Endodermal cell (in vitro differentiated cells): ENCODE measurements around the gene ARHGAP10. TPM values are rescaled to one million over a fixed set of nuclear protein-coding genes. Genes with fewer than 3 reads are reported as not detected.
A peak's percentile ranks its signal among the peaks of the same experiment; 100 is the strongest.

Experiments used
- DNase-seq: peaks from one replicate; pipeline ENCODE4 v3.0.0-alpha.2; 2017
- H3K27ac ChIP-seq: 2 replicates; pipeline ENCODE4 v1.5.1; 2013; ENCODE audit warnings: mild to moderate bottlenecking, low read depth, low read length, moderate library complexity
- H3K27me3 ChIP-seq: 2 replicates; pipeline ENCODE4 v1.6.1; 2013; ENCODE audit warnings: mild to moderate bottlenecking, low read length, moderate library complexity; ENCODE audit not compliant: insufficient read depth, control insufficient read depth, poor library complexity, severe bottlenecking
- H3K36me3 ChIP-seq: 2 replicates; pipeline ENCODE4 v1.7.0; 2013; ENCODE audit warnings: mild to moderate bottlenecking, low read length, moderate library complexity; ENCODE audit not compliant: control insufficient read depth, insufficient read depth
- H3K4me1 ChIP-seq: one replicate; pipeline ENCODE4 v1.7.0; 2013; ENCODE audit warnings: low read length; ENCODE audit not compliant: control insufficient read depth, insufficient read depth
- H3K4me3 ChIP-seq: 2 replicates; pipeline ENCODE4 v1.5.1; 2013; ENCODE audit warnings: mild to moderate bottlenecking, low read length, moderate library complexity
- H3K9ac ChIP-seq: 2 replicates; pipeline ENCODE4 v1.6.1; 2013; ENCODE audit warnings: mild to moderate bottlenecking, low read length, moderate library complexity; ENCODE audit not compliant: poor library complexity, severe bottlenecking; ENCODE audit errors: extremely low read depth
- H3K9me3 ChIP-seq: 2 replicates; pipeline ENCODE4 v1.6.1; 2013; ENCODE audit warnings: mild to moderate bottlenecking, low read length, moderate library complexity; ENCODE audit not compliant: control insufficient read depth
- H3K27ac Mint-ChIP-seq: 2 replicates; pipeline ENCODE4 v1.8.0; 2020; ENCODE audit warnings: mixed read lengths
- H3K27me3 Mint-ChIP-seq: 2 replicates; pipeline ENCODE4 v1.8.0; 2021; ENCODE audit warnings: mild to moderate bottlenecking, mixed read lengths; ENCODE audit not compliant: insufficient read depth
- H3K36me3 Mint-ChIP-seq: 2 replicates; pipeline ENCODE4 v1.8.0; 2020; ENCODE audit warnings: low read depth, mixed read lengths
- H3K4me1 Mint-ChIP-seq: 2 replicates; pipeline ENCODE4 v1.8.0; 2020; ENCODE audit warnings: mixed read lengths
- H3K4me3 Mint-ChIP-seq: 2 replicates; pipeline ENCODE4 v1.8.0; 2020; ENCODE audit warnings: mild to moderate bottlenecking, moderate library complexity, mixed read lengths
- H3K9me3 Mint-ChIP-seq: 2 replicates; pipeline ENCODE4 v1.8.0; 2020; ENCODE audit warnings: mild to moderate bottlenecking, mixed read lengths
- CTCF ChIP-seq: fragments of 200-600 bp; sonication (generic); conservative IDR thresholded peaks from 2 replicates; pipeline ENCODE4 v1.5.0; 2021; ENCODE audit warnings: antibody characterized with exemption, mild to moderate bottlenecking
- WGBS, 2 experiments: methylation state at CpG; one replicate each; pipeline versions ENCODE4 v1.1.5 to v1.1.7; 2013; ENCODE audit warnings: missing lambda C conversion rate in 2 of 2, mixed read lengths in 1 of 2; ENCODE audit not compliant: insufficient coverage in 1 of 2, insufficient read length in 1 of 2; 5-methylcytosine and 5-hydroxymethylcytosine counted together
- total RNA-seq, 2 donors: library from RNA; stranded (reverse); fragmentation: NEBNext Ultra II Directional in 1 of 2; extraction: Animal tissue kit (Norgen Biotek cat#: 25700) in 1 of 2; gene quantifications; 2 replicates in 1 of 2; 3 replicates in 1 of 2; pipeline ENCODE4 v1.2.1, GENCODE V29; 2021

The ARHGAP10 gene
- total RNA-seq, 2 donors from 2014 or later = 9.1 to 11.8 TPM

DNA sequence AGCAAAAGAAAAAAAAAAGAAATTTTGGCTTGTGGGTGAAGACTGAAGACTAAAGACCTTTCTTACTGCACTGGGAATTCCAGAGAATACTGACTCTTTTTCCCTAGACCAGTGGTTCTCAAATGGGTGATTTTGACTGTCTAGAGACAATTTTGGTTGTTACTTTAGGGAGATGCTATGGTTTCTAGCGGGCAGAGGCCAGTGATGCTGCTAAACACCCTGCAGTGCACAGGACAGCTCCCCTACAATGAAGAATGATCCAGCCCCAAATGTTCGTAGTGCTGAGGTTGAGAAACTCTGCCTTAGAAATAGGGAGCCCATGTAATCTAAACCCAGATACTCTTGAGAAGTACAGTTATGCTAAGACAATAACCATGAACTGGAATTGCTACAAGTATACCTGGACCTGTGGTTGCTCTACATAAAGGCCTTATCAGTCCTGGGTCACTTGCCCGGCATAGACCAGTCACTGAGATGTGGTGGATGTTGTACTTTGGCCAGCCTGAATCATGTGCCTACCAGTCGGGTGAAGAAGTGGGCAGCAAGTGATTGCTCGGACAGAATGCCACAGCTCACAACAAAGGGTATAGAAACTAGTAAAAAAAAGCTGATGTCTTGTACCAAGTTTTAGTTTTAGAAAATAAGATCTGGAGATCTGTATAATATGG lies 16.0 kb downstream of the ARHGAP10 start:
- Histone ChIP-seq H3K4me1 (no peaks in the 10 kb centered on the region), H3K9me3 (no peaks in the 10 kb centered on the region), H3K27ac (no peak overlapping the region), H3K27me3 (no peaks in the 10 kb centered on the region), H3K4me3 (no peak overlapping the region), H3K9ac (no peak overlapping the region), H3K36me3 (no peaks in the 10 kb centered on the region)
- no peak for DNase-seq
- 92% methylated on average over 2 to 5 of the region's 5 CpGs for WGBS, 2 experiments
- H3K4me1 Mint-ChIP-seq = peaks cover 18% of the 10 kb centered on the region
- H3K9me3 Mint-ChIP-seq = no peaks in the 10 kb centered on the region
- TF ChIP-seq CTCF = no peak
- H3K27me3 Mint-ChIP-seq = no peaks in the 10 kb centered on the region
- no peaks in the 10 kb centered on the region for H3K36me3 Mint-ChIP-seq
- H3K27ac Mint-ChIP-seq = no peak overlapping the region
- H3K4me3 Mint-ChIP-seq = no peak overlapping the region

DNA sequence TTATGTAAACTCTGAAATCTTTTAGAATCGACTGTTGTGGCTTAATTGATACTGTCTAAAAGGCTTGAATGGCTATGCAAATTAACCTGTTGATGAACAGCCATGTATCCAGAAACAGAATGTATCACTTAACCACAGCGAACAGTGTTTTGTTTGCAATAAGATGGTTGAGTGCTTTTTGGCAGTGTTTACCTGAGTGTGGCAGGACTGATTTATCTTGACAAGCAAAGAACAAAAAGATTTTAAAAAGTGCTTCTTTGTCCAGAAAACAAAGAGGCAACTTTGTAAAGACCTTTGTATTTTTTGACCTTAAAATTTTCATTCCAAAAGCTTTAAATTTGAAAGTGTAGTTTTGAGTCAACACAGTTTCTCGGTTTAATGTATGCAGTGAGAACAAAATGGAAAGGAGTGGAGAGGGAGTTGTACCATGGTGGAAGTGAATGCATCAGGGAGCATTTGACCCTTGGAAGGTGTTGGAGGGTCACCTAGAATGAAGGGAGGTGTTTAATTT lies 18.0 kb downstream of the ARHGAP10 start:
- no peaks in the 10 kb centered on the region for H3K9me3 ChIP-seq
- Mint-ChIP-seq H3K9me3 (no peaks in the 10 kb centered on the region), H3K4me1 (peaks cover 20% of the 10 kb centered on the region), H3K4me3 (no peak overlapping the region), H3K27ac (peak overlapping the region; percentile 36), H3K27me3 (no peaks in the 10 kb centered on the region), H3K36me3 (no peaks in the 10 kb centered on the region)
- DNase-seq = no peak
- no peak for TF ChIP-seq CTCF
- H3K27ac ChIP-seq = no peak overlapping the region
- H3K36me3 ChIP-seq = no peaks in the 10 kb centered on the region
- no peaks in the 10 kb centered on the region for H3K4me1 ChIP-seq
- 93% methylated on average over 2 to 3 of the region's 3 CpGs for WGBS, 2 experiments
- no peaks in the 10 kb centered on the region for H3K27me3 ChIP-seq
- H3K9ac ChIP-seq = no peak overlapping the region
- H3K4me3 ChIP-seq = no peak overlapping the region

GRCh38 chr4:147753047-147753446 lies 21.2 kb downstream of the ARHGAP10 start:
- no peaks in the 10 kb centered on the region for H3K36me3 ChIP-seq
- no peak for DNase-seq
- no peaks in the 10 kb centered on the region for H3K4me1 ChIP-seq
- no peaks in the 10 kb centered on the region for H3K27me3 ChIP-seq
- Mint-ChIP-seq H3K27me3 (no peaks in the 10 kb centered on the region), H3K4me3 (no peak overlapping the region), H3K9me3 (no peaks in the 10 kb centered on the region), H3K36me3 (no peaks in the 10 kb centered on the region), H3K27ac (no peak overlapping the region), H3K4me1 (peaks cover 15% of the 10 kb centered on the region)
- no peak for TF ChIP-seq CTCF
- 94 to 95% methylated on average over 2 to 4 of the region's 4 CpGs for WGBS, 2 experiments
- no peak overlapping the region for H3K4me3 ChIP-seq
- H3K9ac ChIP-seq = no peak overlapping the region
- H3K9me3 ChIP-seq = no peaks in the 10 kb centered on the region
- H3K27ac ChIP-seq = no peak overlapping the region
